ENCODE measurements around the gene VMP1. TPM values are rescaled to one million over a fixed set of nuclear protein-coding genes. Genes with fewer than 3 reads are reported as not detected.
"Not testable (repeated sequence)": the region's sequence is repeated elsewhere in the genome, so short reads cannot be mapped to it uniquely, and the experiment has no call there.

The VMP1 gene
- total and polyA plus RNA-seq, 12 donors, result 20.5 to 98.9 (median 50.6) TPM

- H3K4me3 ChIP-seq, result peak overlapping the region in 2 of 10 donors; percentile 9 to 29
- peaks cover 0 to 34% (median 4%) of the 10 kb centered on the region in 9 donors for H3K36me3 ChIP-seq
- peaks cover 0 to 56% (median 0%) of the 10 kb centered on the region in 9 donors for H3K4me1 ChIP-seq
- DNase-seq, result peak in 1 of 2 donors; percentile 43
- ATAC-seq, result peak in 7 of 8 donors; percentile 86 to 95 (median 91)
- H3K27ac ChIP-seq, result peak overlapping the region in 4 of 10 donors; percentile 7 to 90 (median 26)
- intact Hi-C loops (cut with DNase I), result loop anchor here in 8 of 10 donors (1.0 to 10.0 kb wide), 7 partner anchors 84 to 291 kb away; no protein-coding TSS in a partner anchor
- peak; percentile 41 to 84 (median 73) for TF ChIP-seq CTCF (IDR thresholded peaks at IDR 0.05)
- WGBS, 2 donors, result 31% methylated on average over 3 of the region's 3 CpGs
- no peaks in the 10 kb centered on the region for H3K9me3 ChIP-seq
- H3K27me3 ChIP-seq, result no peaks in the 10 kb centered on the region
These were observed 46.3 kb downstream of the VMP1 start for GRCh38 chr17:59753522-59754467.

GRCh38 chr17:59754552-59754951, 47.1 kb downstream of the VMP1 start:
- DNase-seq, result no peak
- peaks cover 0 to 38% (median 4%) of the 10 kb centered on the region in 9 donors for H3K36me3 ChIP-seq
- TF ChIP-seq CTCF (IDR thresholded peaks at IDR 0.05), result no peak
- H3K4me1 ChIP-seq, result peaks cover 0 to 56% (median 0%) of the 10 kb centered on the region in 9 donors
- peak overlapping the region in 1 of 10 donors; percentile 29 for H3K4me3 ChIP-seq
- H3K27ac ChIP-seq, result peak overlapping the region in 1 of 10 donors; percentile 90
- ATAC-seq, result no peak
- peaks cover 0 to 8% (median 0%) of the 10 kb centered on the region in 11 donors for H3K9me3 ChIP-seq
- intact Hi-C loops (cut with DNase I), result loop anchor here in 5 of 10 donors (5.0 to 10.0 kb wide), 4 partner anchors 83 to 290 kb away; no protein-coding TSS in a partner anchor
- no peaks in the 10 kb centered on the region for H3K27me3 ChIP-seq

GRCh38 chr17:59755069-59755468, 47.6 kb downstream of the VMP1 start:
- peaks cover 0 to 38% (median 4%) of the 10 kb centered on the region in 9 donors for H3K36me3 ChIP-seq
- peaks cover 0 to 60% (median 0%) of the 10 kb centered on the region in 9 donors for H3K4me1 ChIP-seq
- H3K27ac ChIP-seq, result peak overlapping the region in 2 of 10 donors; percentile 39 to 90
- not testable (repeated sequence) for ATAC-seq, H3K4me3 ChIP-seq, H3K9me3 ChIP-seq, H3K27me3 ChIP-seq, DNase-seq
- intact Hi-C loops (cut with DNase I), result loop anchor here in 3 of 10 donors (5.0 to 10.0 kb wide), 3 partner anchors 92 to 290 kb away; no protein-coding TSS in a partner anchor
- WGBS, 2 donors, result 95 to 97% methylated on average over 12 of the region's 12 CpGs

GRCh38 chr17:59756236-59756818, 48.9 kb downstream of the VMP1 start:
- H3K27ac ChIP-seq, result peak overlapping the region in 6 of 10 donors; percentile 2 to 90 (median 16)
- intact Hi-C loops (cut with DNase I), result loop anchor here in 3 of 10 donors (5.0 to 10.0 kb wide), 3 partner anchors 91 to 288 kb away; no protein-coding TSS in a partner anchor
- peaks cover 0 to 47% (median 4%) of the 10 kb centered on the region in 9 donors for H3K36me3 ChIP-seq
- H3K4me3 ChIP-seq, result no peak overlapping the region
- DNase-seq, result no peak
- peaks cover 0 to 66% (median 0%) of the 10 kb centered on the region in 9 donors for H3K4me1 ChIP-seq
- no peak for TF ChIP-seq CTCF (IDR thresholded peaks at IDR 0.05)
- 38 to 47% methylated on average over 3 of the region's 3 CpGs for WGBS, 2 donors
- H3K9me3 ChIP-seq, result peaks cover 0 to 8% (median 0%) of the 10 kb centered on the region in 11 donors
- H3K27me3 ChIP-seq, result no peaks in the 10 kb centered on the region
- ATAC-seq, result no peak
